PC-9 (cell line): ENCODE results near the gene SLC24A1.

Source experiments
- CTCF ChIP-seq: fragments of 200-600 bp; sonication (generic); conservative IDR thresholded peaks from 2 replicates; pipeline ENCODE4 v1.6.1; 2017; ENCODE audit warnings: mixed run types, antibody characterized with exemption, mild to moderate bottlenecking, moderate library complexity
- EZH2 ChIP-seq: fragments of 200-600 bp; sonication (generic); IDR thresholded peaks from 2 replicates; pipeline ENCODE4 v1.8.0; 2017; ENCODE audit warnings: antibody characterized with exemption, low read depth

GRCh38 chr15:65619626-65620290 is 2.0 kb upstream of the SLC24A1 start:
- no peak for TF ChIP-seq CTCF
- TF ChIP-seq EZH2: no peak
